Measurements from ENCODE around the gene FAM120A. TPM values are rescaled to one million over a fixed set of nuclear protein-coding genes. Genes with fewer than 3 reads are reported as not detected.

Gene FAM120A
- total RNA-seq, 1 experiment from 2014 or later, result 70.5 TPM

DNA sequence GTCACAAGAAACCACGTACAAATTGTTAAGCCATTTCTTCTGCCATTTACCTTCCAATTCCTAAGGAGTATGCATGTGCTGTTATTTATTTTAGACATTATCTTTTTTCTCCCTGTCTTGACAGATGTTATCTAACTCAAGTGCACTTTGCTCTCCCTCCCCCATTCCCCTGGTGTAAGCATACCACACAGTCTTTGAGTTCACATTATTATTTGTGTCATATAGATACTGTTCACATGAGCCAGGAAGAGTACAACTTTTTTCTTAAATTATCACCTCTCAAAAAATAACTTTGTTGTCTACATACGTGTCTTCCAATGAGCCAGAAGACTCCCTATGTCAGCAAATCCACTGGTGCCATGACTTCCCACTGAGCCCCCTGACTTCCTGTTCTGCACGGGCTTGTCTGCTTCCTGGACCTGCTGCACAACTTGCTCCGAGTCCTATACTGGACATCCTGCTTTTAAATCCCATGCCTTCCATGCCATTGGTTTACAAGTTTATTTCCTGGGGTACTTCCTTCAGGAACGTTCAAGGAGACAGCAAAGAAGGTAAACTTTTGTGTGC is 19.9 kb upstream of the FAM120A start:
- Histone ChIP-seq H3K27ac (ENCODE audit: low read length) (no peak overlapping the region), H3K4me3 (ENCODE audit: low read depth in 2 of 2, low read length in 2 of 2) (no peak overlapping the region), H3K36me3 (ENCODE audit: control insufficient read depth, insufficient read depth, low read length) (no peaks in the 10 kb centered on the region), H3K4me1 (ENCODE audit: control insufficient read depth, insufficient read depth, low read length) (no peaks in the 10 kb centered on the region), H3K9me3 (ENCODE audit: control insufficient read depth, insufficient read depth, low read depth, low read length) (no peaks in the 10 kb centered on the region), H3K27me3 (ENCODE audit: control insufficient read depth, insufficient read depth, low read length) (no peaks in the 10 kb centered on the region)
- no peak for TF ChIP-seq SIN3A (IDR thresholded peaks at IDR 0.05; ENCODE audit: borderline replicate concordance, insufficient read depth, low read depth, low read length)
- TF ChIP-seq TCF7L2 (IDR thresholded peaks at IDR 0.05; ENCODE audit: low read depth, low read length), result no peak
- no peak for TF ChIP-seq POLR2AphosphoS5 (IDR thresholded peaks at IDR 0.05; ENCODE audit: low read depth, low read length)
- TF ChIP-seq REST (IDR thresholded peaks at IDR 0.05; ENCODE audit: insufficient read depth in 1 of 2, low read depth in 2 of 2, low read length in 1 of 2), result no peak
- no peak for TF ChIP-seq CTCF (IDR thresholded peaks at IDR 0.05)
- intact Hi-C loops (cut with micrococcal nuclease; ENCODE audit: unreplicated experiment) (no loop called here), in situ Hi-C loops (cut with HindIII; ENCODE audit: low pct_unique_long_range_greater_than_20kb, low sequenced_read_pairs) (no loop called here)
- BruUV-seq (replicated peaks), result no TSS peak
- ATAC-seq (no peak), DNase-seq (ENCODE audit: low read depth, low spot score) (no peak)
- ChIA-PET CTCF (no interaction called here), POLR2A (no interaction called here)

DNA sequence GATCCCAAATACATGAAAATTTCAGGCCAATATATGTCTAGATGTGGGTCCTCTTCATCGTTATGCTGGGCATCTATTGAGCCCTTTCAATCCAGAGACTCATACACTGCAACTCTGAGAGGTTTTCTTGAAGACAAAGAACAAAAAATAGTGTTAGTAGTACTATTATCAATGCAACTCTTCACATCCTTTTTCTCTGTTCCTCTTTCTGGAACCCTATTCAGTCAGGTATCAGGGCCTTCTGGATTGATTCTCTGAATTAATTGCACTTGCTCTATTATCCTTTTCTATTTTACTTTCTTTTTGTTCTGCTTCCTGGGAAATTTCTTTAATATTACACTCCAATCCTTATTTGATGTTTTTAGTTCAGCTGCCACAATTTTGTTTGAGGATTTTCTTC is 18.5 kb upstream of the FAM120A start:
- intact Hi-C loops (cut with micrococcal nuclease; ENCODE audit: unreplicated experiment), result no loop called here
- no peaks in the 10 kb centered on the region for H3K36me3 ChIP-seq (ENCODE audit: control insufficient read depth, insufficient read depth, low read length)
- ATAC-seq, result no peak
- no peak overlapping the region for H3K4me3 ChIP-seq (ENCODE audit: low read depth in 2 of 2, low read length in 2 of 2)
- in situ Hi-C loops (cut with HindIII; ENCODE audit: low pct_unique_long_range_greater_than_20kb, low sequenced_read_pairs), result no loop called here
- no peak for DNase-seq (ENCODE audit: low read depth, low spot score)
- no TSS peak for BruUV-seq (replicated peaks)
- H3K9me3 ChIP-seq (ENCODE audit: control insufficient read depth, insufficient read depth, low read depth, low read length), result no peaks in the 10 kb centered on the region
- ChIA-PET POLR2A (no interaction called here), CTCF (no interaction called here)
- H3K27me3 ChIP-seq (ENCODE audit: control insufficient read depth, insufficient read depth, low read length), result no peaks in the 10 kb centered on the region
- no peak for TF ChIP-seq TCF7L2 (IDR thresholded peaks at IDR 0.05; ENCODE audit: low read depth, low read length)
- TF ChIP-seq CTCF (IDR thresholded peaks at IDR 0.05), result no peak
- no peak for TF ChIP-seq SIN3A (IDR thresholded peaks at IDR 0.05; ENCODE audit: borderline replicate concordance, insufficient read depth, low read depth, low read length)
- TF ChIP-seq POLR2AphosphoS5 (IDR thresholded peaks at IDR 0.05; ENCODE audit: low read depth, low read length), result no peak
- no peak for TF ChIP-seq REST (IDR thresholded peaks at IDR 0.05; ENCODE audit: insufficient read depth in 1 of 2, low read depth in 2 of 2, low read length in 1 of 2)
- no peak overlapping the region for H3K27ac ChIP-seq (ENCODE audit: low read length)
- no peaks in the 10 kb centered on the region for H3K4me1 ChIP-seq (ENCODE audit: control insufficient read depth, insufficient read depth, low read length)
